Measurements from ENCODE around the gene TCF12. TPM values are rescaled to one million over a fixed set of nuclear protein-coding genes. Genes with fewer than 3 reads are reported as not detected.
A peak's percentile ranks its signal among the peaks of the same experiment; 100 is the strongest.

Gene TCF12
- total and polyA plus RNA-seq, 5 donors from 2014 or later: 45.7 to 83.7 (median 68.2) TPM

DNA sequence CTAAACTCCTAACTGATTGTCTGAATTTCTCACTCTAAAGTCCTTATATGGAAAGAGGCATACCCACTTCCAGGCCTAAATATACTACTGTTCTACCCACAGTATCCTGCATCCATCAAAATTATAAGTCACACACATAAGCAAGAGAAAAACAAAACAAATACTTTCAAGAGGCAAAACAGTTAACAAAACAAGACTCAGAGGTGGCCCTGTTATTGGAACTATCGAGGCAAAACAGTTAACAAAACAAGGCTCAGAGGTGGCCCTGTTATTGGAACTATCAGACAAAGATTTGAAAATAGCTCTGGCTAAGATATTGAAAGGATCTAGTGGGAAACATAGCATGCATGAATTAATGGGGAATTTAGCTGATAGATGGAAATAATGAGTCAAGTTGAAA is 233.7 kb downstream of the TCF12 start:
- H3K4me1 Mint-ChIP-seq: peaks cover 27 to 43% (median 35%) of the 10 kb centered on the region in 4 donors
- ATAC-seq (ENCODE audit: low read depth in 2 of 2) (no peak), DNase-seq (peak in 1 of 3 donors; percentile 12)
- peaks cover 9% of the 10 kb centered on the region for H3K4me1 ChIP-seq (ENCODE audit: control insufficient read depth, insufficient read depth, low read length, poor library complexity, severe bottlenecking)
- peak overlapping the region in 2 of 3 donors; percentile 57 to 73 for H3K27ac Mint-ChIP-seq
- no peaks in the 10 kb centered on the region for H3K27me3 ChIP-seq (ENCODE audit: control insufficient read depth, insufficient read depth, low read length)
- peak overlapping the region in 1 of 4 donors; percentile 27 for H3K4me3 Mint-ChIP-seq
- peaks cover 30% of the 10 kb centered on the region for H3K36me3 Mint-ChIP-seq
- peaks cover 0 to 19% (median 9%) of the 10 kb centered on the region in 7 donors for H3K9me3 Mint-ChIP-seq
- H3K36me3 ChIP-seq (ENCODE audit: control insufficient read depth, insufficient read depth, low read length): peaks cover 7% of the 10 kb centered on the region
- peaks cover 13% of the 10 kb centered on the region in 2 experiments for H3K9me3 ChIP-seq (ENCODE audit: control insufficient read depth in 2 of 2, low read length in 2 of 2)
- no peak overlapping the region for H3K27ac ChIP-seq (ENCODE audit: insufficient read depth, low read length, poor library complexity, severe bottlenecking)
- H3K27me3 Mint-ChIP-seq: no peaks in the 10 kb centered on the region
- no peak overlapping the region for H3K4me3 ChIP-seq (ENCODE audit: low read depth, low read length)

DNA sequence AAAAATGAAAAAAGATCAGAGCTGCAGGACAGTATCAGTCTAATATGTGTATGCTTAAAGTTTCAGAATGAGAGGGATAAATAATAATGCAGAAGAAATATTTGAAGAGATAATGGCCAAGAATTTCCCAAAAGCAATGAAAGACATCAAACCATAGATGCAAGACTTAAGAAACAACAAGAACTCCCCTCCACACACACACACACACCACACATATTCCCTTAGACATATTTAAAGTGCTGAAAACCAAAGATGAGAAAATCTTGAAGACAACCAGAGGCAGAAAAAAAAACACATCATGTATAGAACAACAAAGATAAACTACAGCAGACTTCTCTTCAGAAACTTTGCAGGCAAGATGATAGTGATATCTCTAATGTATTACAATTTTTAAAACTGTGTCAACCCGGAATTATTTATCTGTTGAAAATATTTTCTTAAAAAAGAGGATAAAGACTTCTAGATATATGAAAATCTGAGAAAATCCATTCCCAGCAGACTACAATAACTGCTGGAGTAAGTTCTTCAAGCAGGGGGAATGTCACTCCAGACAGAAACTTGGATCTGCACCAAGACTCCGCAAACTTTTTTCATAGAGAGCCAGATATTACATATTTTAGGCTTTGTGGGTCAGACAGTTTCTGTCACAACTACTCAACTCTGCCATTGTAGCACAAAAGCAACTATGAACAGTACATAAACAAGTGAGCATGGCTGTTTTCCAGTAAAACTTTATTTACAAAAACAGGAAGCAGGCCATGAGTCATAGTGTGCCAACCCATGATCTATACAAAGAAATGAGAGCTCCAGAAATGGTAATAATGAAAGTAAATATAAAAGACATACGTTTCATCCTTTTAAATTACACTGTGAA is 234.5 kb downstream of the TCF12 start:
- peaks cover 27 to 43% (median 35%) of the 10 kb centered on the region in 4 donors for H3K4me1 Mint-ChIP-seq
- Histone ChIP-seq H3K4me1 (ENCODE audit: control insufficient read depth, insufficient read depth, low read length, poor library complexity, severe bottlenecking) (peaks cover 9% of the 10 kb centered on the region), H3K27me3 (ENCODE audit: control insufficient read depth, insufficient read depth, low read length) (no peaks in the 10 kb centered on the region), H3K9me3 (ENCODE audit: control insufficient read depth in 2 of 2, low read length in 2 of 2) (peaks cover 13% of the 10 kb centered on the region in 2 experiments), H3K36me3 (ENCODE audit: control insufficient read depth, insufficient read depth, low read length) (peaks cover 7% of the 10 kb centered on the region), H3K27ac (ENCODE audit: insufficient read depth, low read length, poor library complexity, severe bottlenecking) (peak overlapping the region; percentile 42), H3K4me3 (ENCODE audit: low read depth, low read length) (peak overlapping the region; percentile 70)
- H3K27ac Mint-ChIP-seq: peak overlapping the region; percentile 70 to 94 (median 73)
- DNase-seq: peak in 2 of 3 donors; percentile 22 to 84
- peaks cover 0 to 19% (median 9%) of the 10 kb centered on the region in 7 donors for H3K9me3 Mint-ChIP-seq
- peak overlapping the region in 3 of 4 donors; percentile 0 to 38 (median 30) for H3K4me3 Mint-ChIP-seq
- no peaks in the 10 kb centered on the region for H3K27me3 Mint-ChIP-seq
- ATAC-seq (ENCODE audit: low read depth in 2 of 2): peak; percentile 90 to 97
- H3K36me3 Mint-ChIP-seq: peaks cover 30% of the 10 kb centered on the region

DNA sequence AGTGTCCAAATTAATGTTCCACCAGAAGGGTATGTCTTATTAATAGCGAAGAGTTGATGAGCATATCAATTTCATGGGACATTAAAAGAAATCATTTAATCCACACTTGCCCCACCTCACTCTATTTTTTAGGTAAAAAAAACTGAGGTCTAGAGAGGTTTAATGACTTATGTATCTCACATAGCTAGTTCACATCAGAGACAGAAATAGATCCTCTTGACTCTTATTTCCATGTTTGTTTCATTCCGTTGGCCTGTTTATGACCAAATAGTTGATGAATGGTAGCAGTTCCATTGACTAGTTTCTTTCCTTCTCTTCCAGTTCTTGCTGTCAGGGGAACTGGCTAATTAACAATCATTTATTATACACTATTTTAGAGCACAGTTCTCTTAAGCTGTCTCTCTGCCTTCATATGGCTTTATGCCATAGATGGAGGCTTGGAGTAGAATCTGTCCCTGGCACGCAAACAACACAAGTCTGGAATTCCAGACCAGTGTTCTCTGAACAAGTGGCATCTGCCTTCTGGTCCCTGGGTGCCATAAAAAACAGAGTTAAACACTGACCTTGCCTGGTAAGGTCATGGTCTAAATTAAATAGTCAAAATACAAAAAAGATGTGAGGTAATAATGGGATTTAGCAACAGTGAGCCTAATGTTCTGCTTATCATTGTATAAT is 237.9 kb downstream of the TCF12 start:
- Mint-ChIP-seq H3K27ac (peak overlapping the region in 1 of 3 donors; percentile 21), H3K9me3 (peaks cover 0 to 11% (median 5%) of the 10 kb centered on the region in 7 donors), H3K27me3 (no peaks in the 10 kb centered on the region), H3K4me1 (peaks cover 27 to 43% (median 34%) of the 10 kb centered on the region in 4 donors), H3K4me3 (no peak overlapping the region), H3K36me3 (peaks cover 26% of the 10 kb centered on the region)
- no peaks in the 10 kb centered on the region for H3K27me3 ChIP-seq (ENCODE audit: control insufficient read depth, insufficient read depth, low read length)
- H3K4me3 ChIP-seq (ENCODE audit: low read depth, low read length): no peak overlapping the region
- no peak for DNase-seq
- peaks cover 13% of the 10 kb centered on the region in 2 experiments for H3K9me3 ChIP-seq (ENCODE audit: control insufficient read depth in 2 of 2, low read length in 2 of 2)
- peaks cover 9% of the 10 kb centered on the region for H3K4me1 ChIP-seq (ENCODE audit: control insufficient read depth, insufficient read depth, low read length, poor library complexity, severe bottlenecking)
- H3K36me3 ChIP-seq (ENCODE audit: control insufficient read depth, insufficient read depth, low read length): peaks cover 9% of the 10 kb centered on the region
- no peak for ATAC-seq (ENCODE audit: low read depth in 2 of 2)
- H3K27ac ChIP-seq (ENCODE audit: insufficient read depth, low read length, poor library complexity, severe bottlenecking): no peak overlapping the region

DNA sequence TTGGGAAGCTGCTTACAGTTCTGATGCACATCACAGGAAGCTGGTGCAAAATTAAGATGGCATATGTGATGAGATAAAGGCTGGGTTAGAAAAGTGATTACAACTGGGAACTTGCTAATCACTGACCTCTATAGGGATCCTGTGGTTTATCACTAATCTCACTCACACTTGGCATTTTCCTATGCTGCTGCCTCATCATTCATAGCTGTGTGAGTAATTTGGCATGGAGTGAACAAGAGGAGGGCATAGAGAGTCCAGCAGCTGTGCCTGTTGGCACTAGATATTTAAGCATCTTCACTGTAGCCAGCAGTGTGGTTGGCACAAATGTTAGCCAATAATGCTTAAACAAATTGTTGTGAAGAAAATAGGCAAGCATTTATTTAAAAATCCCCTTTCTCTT is 240.1 kb downstream of the TCF12 start:
- peaks cover 15 to 24% (median 19%) of the 10 kb centered on the region in 4 donors for H3K4me1 Mint-ChIP-seq
- no peaks in the 10 kb centered on the region for H3K9me3 ChIP-seq (ENCODE audit: control insufficient read depth in 2 of 2, low read length in 2 of 2)
- no peaks in the 10 kb centered on the region for H3K27me3 Mint-ChIP-seq
- peak overlapping the region in 1 of 3 donors; percentile 14 for H3K27ac Mint-ChIP-seq
- peaks cover 2% of the 10 kb centered on the region for H3K36me3 ChIP-seq (ENCODE audit: control insufficient read depth, insufficient read depth, low read length)
- peaks cover 4% of the 10 kb centered on the region for H3K4me1 ChIP-seq (ENCODE audit: control insufficient read depth, insufficient read depth, low read length, poor library complexity, severe bottlenecking)
- H3K27me3 ChIP-seq (ENCODE audit: control insufficient read depth, insufficient read depth, low read length): no peaks in the 10 kb centered on the region
- H3K36me3 Mint-ChIP-seq: peaks cover 13% of the 10 kb centered on the region
- H3K27ac ChIP-seq (ENCODE audit: insufficient read depth, low read length, poor library complexity, severe bottlenecking): no peak overlapping the region
- no peak overlapping the region for H3K4me3 Mint-ChIP-seq
- H3K4me3 ChIP-seq (ENCODE audit: low read depth, low read length): no peak overlapping the region
- peaks cover 0 to 2% (median 0%) of the 10 kb centered on the region in 7 donors for H3K9me3 Mint-ChIP-seq
- DNase-seq (no peak), ATAC-seq (ENCODE audit: low read depth in 2 of 2) (no peak)

DNA sequence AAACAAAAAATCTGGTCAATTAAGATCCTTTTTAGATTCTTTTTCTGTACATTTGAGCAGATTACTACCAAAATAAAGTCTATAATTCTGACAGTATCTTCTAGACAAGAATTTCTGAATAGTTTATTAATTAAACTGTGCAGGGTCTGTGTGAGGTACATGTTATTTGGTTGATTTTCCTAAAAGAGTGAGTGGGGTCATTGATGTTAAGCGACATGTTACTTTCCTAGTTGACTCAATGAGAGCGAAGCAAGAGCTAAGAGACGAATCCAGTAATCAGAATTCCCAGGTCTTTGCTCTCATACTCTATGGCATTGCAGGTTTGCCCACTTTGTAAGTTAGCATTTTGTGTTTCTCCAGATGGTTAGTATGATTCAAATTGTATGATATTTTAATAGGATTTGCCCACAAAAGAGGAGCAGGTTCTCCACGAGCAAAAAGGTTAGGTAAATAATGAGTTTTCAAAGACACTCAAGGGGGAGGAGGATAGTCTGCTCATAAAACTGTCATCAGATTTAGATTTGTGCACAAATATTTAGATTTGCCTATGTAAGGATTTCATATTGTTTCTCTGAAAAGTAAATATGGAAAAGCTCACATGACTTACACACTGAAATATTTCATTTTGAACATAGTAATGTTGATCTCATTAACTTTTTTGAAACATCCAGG is 240.7 kb downstream of the TCF12 start:
- Mint-ChIP-seq H3K27ac (no peak overlapping the region), H3K4me3 (no peak overlapping the region)
- DNase-seq: no peak

DNA sequence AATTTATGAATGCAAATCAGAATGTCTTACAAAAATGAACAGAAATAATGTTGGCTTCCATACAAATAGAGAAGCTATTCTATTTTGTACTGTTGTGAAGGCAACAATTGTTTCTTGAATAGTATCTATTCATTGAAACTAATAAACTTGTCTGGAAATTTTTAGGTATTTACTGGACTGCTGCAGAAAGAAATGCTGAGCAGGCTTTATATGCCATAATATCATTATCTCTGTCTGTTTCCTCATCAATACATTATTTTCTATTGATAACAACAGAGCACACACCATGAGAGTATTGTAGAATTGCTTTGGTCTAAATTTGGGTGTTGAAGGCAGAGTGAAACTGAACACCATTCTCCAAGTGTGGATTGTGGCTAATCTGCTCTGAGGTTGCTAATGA is 241.3 kb downstream of the TCF12 start:
- peaks cover 9 to 19% (median 14%) of the 10 kb centered on the region in 4 donors for H3K4me1 Mint-ChIP-seq
- H3K4me1 ChIP-seq (ENCODE audit: control insufficient read depth, insufficient read depth, low read length, poor library complexity, severe bottlenecking): no peaks in the 10 kb centered on the region
- no peak overlapping the region for H3K27ac ChIP-seq (ENCODE audit: insufficient read depth, low read length, poor library complexity, severe bottlenecking)
- DNase-seq (no peak), ATAC-seq (ENCODE audit: low read depth in 2 of 2) (no peak)
- H3K4me3 Mint-ChIP-seq: no peak overlapping the region
- no peaks in the 10 kb centered on the region for H3K27me3 ChIP-seq (ENCODE audit: control insufficient read depth, insufficient read depth, low read length)
- no peaks in the 10 kb centered on the region for H3K9me3 ChIP-seq (ENCODE audit: control insufficient read depth in 2 of 2, low read length in 2 of 2)
- peak overlapping the region in 1 of 3 donors; percentile 69 for H3K27ac Mint-ChIP-seq
- H3K9me3 Mint-ChIP-seq: no peaks in the 10 kb centered on the region
- H3K27me3 Mint-ChIP-seq: no peaks in the 10 kb centered on the region
- H3K36me3 Mint-ChIP-seq: peaks cover 20% of the 10 kb centered on the region
- H3K36me3 ChIP-seq (ENCODE audit: control insufficient read depth, insufficient read depth, low read length): peaks cover 2% of the 10 kb centered on the region
- no peak overlapping the region for H3K4me3 ChIP-seq (ENCODE audit: low read depth, low read length)

More for the DNA sequence above, 240.7 kb downstream of the TCF12 start:
- ATAC-seq (ENCODE audit: low read depth in 2 of 2): no peak
- no peaks in the 10 kb centered on the region for H3K27me3 Mint-ChIP-seq
- peaks cover 12 to 21% (median 17%) of the 10 kb centered on the region in 4 donors for H3K4me1 Mint-ChIP-seq
- H3K9me3 Mint-ChIP-seq: peaks cover 0 to 2% (median 0%) of the 10 kb centered on the region in 7 donors
- H3K4me1 ChIP-seq (ENCODE audit: control insufficient read depth, insufficient read depth, low read length, poor library complexity, severe bottlenecking): no peaks in the 10 kb centered on the region
- no peaks in the 10 kb centered on the region for H3K9me3 ChIP-seq (ENCODE audit: control insufficient read depth in 2 of 2, low read length in 2 of 2)
- peaks cover 2% of the 10 kb centered on the region for H3K36me3 ChIP-seq (ENCODE audit: control insufficient read depth, insufficient read depth, low read length)
- no peak overlapping the region for H3K4me3 ChIP-seq (ENCODE audit: low read depth, low read length)
- peaks cover 17% of the 10 kb centered on the region for H3K36me3 Mint-ChIP-seq
- no peak overlapping the region for H3K27ac ChIP-seq (ENCODE audit: insufficient read depth, low read length, poor library complexity, severe bottlenecking)
- no peaks in the 10 kb centered on the region for H3K27me3 ChIP-seq (ENCODE audit: control insufficient read depth, insufficient read depth, low read length)

DNA sequence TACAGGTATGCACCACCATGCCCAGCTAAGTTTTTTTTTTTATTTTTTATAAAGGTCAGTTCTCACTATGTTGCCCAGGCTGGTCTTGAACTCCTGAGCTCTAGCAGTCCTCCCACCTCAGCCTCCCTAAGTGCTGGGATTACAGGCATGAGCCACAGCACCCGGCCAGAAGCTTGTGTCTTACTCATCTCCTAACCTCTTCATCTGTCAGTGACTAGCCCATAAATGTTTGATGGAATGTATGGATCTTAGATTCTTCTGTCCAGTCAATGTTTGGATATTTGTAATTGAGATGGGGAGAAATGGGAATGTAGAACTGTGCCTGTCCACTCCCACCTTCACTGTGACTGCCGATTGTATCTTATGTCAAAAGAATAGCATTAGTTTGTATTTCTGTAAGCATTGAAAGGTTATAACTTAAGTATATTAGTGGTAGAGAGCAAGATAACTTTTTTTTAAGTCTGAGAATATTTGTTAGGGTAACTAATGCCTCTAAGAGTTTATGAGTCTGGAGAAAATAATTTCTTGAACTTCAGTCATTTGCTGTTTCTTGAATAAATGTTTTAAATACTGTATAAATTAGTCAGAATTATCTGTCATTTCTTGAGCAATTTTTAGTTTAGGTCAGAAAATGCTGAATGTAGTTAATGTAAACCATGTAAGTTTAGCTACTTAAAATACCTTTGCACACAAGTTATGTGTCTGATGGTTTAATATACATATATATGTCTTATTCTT is 242.5 kb downstream of the TCF12 start:
- no peaks in the 10 kb centered on the region for H3K9me3 ChIP-seq (ENCODE audit: control insufficient read depth in 2 of 2, low read length in 2 of 2)
- Mint-ChIP-seq H3K36me3 (peaks cover 23% of the 10 kb centered on the region), H3K27ac (no peak overlapping the region), H3K9me3 (no peaks in the 10 kb centered on the region), H3K4me1 (peaks cover 9 to 15% (median 14%) of the 10 kb centered on the region in 4 donors), H3K4me3 (no peak overlapping the region), H3K27me3 (no peaks in the 10 kb centered on the region)
- H3K4me1 ChIP-seq (ENCODE audit: control insufficient read depth, insufficient read depth, low read length, poor library complexity, severe bottlenecking): no peaks in the 10 kb centered on the region
- peaks cover 2% of the 10 kb centered on the region for H3K36me3 ChIP-seq (ENCODE audit: control insufficient read depth, insufficient read depth, low read length)
- no peak overlapping the region for H3K27ac ChIP-seq (ENCODE audit: insufficient read depth, low read length, poor library complexity, severe bottlenecking)
- no peak overlapping the region for H3K4me3 ChIP-seq (ENCODE audit: low read depth, low read length)
- DNase-seq (no peak), ATAC-seq (ENCODE audit: low read depth in 2 of 2) (no peak)
- H3K27me3 ChIP-seq (ENCODE audit: control insufficient read depth, insufficient read depth, low read length): no peaks in the 10 kb centered on the region
